ENCODE data around the gene MME.

Gene MME

DNA sequence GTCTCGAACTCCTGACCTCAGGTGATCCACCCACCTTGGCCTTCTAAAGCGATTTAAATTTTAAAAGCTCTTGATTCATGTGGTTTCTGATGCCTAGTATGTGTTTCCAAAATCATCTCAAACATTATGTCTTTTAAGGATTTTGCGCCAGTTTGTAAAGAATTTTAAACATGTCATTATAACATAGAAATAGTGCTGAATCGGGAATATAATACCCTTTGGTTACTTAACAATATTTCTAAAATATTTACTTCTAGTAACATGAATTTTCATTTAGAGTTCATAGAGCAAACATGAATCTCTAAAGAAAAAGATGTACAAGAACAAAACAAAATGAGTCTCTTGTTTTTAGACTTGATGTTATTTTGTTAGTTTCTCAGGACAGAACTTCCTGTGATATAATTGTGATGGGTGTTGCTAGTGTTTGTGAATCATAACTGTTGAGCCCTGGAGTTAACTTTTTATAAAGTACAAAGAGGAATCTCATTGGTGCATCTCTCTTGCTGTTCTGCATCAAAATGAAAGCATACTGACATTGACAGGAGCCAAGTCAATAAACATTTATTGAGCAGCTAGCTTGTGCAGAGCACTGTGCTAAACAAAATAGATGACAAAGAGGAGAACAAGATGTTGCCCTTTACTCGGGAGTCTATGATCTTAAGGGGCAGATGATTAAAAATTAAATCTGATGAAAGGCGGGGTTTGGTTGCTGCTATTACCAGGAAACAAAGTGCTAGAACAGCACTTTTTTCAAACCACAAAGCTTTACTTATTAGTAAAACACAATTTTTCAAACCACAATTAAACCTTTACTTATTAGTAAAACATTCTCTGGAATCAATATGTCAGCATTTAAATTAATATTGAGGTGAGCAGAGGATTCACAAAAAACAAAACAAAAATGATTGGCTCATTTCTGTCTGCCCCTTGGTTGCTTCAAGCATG lies 73.4 kb downstream of the MME start:
- no peak for DNase-seq

DNA sequence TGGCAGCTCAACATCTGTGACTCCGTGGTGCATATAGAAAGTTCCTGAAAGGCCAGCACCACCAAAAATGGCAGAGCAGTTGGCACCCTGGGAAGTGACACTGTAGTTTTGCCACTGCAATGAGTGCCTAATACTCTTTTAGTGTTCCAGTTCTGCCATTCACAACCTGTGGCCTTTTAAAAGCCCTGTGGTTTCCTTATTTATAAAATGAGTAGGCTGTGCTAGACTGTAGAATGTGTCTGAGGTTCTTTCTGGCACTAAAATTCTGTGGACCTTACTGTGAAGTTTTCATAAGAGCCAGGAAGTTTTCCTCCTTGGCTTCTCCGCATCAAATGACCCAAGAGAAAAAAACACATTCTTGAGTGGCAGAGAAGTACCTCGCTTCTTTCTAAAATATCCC lies 74.1 kb downstream of the MME start:
- no peak for DNase-seq

DNA sequence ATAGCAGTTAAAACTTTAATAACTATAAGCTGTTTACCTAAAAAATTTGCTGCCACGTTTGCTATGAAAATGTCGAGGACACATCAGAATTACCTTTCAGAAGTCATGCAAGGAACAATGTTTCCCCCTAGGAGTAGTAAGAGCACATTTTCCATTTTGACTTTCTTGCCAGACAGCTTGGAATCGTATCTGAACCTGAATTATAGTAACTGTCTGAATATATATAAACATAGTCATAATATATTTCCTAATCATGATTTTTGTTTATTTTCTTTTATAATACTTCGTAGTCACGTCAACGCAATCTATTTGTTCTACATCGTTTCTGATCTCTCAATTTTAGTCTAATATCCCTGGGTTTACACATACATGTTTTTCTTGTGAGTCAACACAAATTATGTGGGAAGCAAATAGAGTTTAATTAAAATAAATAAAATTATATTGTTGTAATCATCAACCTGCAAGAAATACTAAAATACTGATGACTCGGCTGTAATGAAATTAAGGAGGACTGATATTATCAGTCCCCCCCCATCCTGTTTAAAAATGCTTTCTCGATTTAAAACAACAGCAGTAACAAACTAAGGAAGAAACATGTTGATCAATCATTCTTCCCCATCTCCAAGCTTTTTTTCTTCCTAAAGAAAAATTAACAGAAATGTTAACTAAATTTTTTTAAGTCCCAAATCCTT lies 78.4 kb downstream of the MME start:
- no peak for DNase-seq

DNA sequence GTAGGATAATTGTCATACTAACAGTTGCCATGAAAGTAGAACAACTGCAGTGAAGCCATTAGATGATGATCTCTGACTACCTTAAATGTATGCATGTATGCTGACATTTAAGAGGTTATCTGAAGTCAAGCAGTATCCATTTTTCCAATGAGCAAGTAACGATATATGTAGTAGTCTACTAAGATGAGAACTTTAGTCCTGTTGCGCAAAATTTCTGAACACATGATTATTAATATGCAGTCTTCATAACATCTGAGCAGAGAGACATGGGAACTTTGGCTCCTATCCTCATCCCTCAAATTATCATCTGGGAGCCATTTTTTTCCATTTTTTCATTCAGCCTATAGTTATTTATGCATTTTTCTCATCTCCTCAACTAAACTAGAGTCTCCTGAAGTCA lies 79.2 kb downstream of the MME start:
- DNase-seq = no peak

DNA sequence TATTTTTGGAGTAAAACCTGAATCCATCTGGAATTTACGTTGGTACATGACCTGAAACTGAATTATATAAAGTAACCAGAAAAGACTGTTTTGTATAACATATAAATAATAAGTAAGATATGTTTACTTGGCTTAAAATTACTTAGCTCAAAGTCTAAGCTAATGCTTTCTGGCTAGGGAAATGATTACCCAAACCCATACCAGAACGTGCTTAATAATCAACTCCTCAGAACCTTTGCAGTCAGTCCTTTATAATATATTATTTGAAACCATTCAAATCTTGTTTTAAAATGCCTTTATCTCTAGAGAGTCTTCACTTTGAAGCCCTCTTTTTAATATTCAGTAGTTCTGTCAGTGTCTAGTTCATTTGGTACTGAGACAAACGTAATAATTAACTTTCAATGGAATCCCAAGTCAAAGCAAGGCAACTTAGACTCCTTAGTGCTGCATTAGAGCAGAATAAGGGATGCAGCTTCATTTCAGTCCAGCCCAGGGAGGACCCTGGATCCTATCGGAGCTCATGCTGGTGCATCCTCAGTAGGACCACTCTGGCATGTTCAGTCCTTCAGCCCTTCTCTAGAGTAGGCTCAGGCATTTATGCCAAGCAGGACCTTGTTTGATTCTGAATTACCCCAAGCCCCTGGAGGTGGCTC lies 81.6 kb downstream of the MME start:
- DNase-seq = no peak

DNA sequence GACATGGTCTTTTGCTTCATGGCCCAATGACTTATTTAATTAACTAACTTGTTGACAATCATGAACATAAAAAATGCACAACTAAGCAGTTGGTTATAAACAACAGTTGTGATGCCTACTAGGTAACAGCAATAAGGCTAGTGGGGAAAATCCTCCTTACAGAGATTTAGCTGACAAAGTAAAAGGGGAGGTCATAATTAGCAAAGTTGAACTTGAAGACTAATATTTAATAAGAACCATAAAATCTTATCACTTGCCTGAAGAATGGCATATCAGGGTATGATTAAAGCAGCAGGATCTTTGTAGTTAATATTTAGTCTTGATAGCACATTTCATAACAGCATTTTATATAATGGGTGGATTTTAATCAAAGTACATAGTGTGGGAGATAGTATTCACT lies 84.2 kb downstream of the MME start:
- DNase-seq = no peak

DNA sequence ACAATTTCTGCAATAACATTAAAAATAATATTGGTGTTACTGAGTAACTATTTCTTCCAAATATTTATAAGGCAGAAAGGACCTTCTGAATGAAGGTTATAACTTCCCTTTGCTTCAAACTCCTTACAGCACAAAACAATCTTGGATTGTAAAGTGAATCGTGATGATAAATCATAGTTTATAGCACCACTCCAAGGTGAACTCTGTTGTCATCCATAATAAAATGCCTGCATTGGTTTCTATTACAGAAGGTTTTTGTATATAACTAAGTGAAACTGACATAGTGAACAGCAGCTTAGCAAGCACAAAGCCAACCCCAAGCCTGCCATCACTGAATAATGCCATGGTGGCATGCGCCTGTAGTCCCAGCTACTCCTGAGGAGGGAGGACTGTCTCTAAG lies 86.3 kb downstream of the MME start:
- no peak for DNase-seq

DNA sequence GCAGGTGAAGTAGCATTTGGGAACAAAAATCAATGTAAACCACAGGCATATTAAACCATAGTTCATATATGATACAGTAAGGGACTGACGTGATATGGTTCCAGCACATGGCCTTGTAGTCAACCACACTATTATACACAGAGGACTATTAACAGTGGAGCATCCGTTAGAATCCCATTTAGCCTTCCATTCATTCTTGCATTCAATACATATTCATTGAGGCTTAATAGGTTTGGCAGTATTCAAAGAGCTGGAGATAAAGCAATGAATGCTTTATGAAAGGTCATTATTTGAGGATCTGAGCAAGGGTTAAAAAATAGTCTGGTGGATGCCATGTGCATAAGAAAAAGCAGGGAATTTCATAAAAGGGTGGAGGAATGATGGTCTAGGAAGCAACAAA lies 89.1 kb downstream of the MME start:
- no peak for DNase-seq

DNA sequence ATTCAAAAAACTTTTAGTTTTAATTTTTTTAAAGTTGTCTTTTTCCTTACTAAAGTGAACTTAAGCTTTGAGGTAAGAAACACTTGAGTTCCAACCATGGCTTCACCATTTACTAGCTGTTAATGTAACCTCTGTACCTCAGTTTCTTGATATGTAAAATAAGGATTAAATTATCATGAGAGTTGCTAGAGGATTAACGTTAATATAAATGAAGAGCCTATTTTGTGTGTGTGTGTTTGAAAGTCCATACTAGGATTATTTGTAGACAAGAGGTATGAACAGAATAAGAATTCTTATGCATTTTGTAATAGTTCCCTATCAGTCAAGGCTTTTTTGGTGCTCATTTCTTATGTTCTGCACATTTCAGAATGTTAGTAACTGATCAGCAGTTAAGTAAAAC lies 93.7 kb downstream of the MME start:
- DNase-seq = no peak

DNA sequence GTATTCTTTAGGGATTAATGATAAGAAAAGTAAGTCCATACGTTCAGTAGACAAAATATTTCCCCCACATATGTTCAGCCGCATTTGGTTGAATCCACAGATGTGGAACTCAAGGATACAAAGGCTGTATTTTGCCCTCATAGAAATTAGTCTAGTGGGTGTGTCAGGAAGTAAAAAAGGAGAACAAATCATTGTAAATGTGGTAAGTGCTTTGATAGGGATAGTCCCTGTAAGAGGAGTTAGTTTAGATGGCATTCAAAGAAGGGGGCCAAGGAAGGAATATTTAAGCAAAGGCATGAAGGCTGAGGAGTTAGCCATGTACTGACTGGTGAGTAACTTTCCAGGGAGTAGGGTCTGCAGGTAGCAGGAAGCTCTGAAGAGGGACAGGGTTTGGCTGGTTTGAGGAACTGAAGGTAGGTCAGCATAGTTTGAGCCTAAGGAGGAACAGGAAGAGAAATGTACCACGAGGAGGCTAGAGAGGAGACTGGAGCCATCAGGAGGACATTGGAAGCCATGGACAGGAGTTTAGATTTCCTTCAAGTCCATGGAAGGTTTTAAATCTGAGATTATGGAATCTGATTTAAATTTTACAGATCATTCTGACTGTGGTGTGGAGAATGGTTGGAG lies 98.8 kb downstream of the MME start:
- DNase-seq = no peak

DNA sequence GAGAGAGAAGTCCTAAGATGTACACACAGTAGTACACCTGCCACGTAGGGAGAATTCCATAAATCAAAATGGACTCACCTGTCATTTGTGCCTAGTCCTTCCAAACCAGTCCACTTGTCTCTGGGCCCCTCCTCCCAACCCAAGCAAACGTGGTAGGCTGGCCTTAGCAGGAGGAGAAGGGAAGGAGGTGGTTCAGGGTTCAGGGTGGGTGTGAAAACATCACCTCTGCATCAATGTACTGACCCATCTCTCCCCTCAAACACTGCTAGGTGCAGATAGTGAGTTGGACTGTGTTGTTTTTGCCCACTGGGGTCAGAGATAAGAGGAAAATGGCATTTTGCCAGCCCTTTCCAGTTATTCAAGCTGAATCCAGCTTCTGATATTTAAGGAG lies 99.3 kb downstream of the MME start:
- DNase-seq = no peak

DNA sequence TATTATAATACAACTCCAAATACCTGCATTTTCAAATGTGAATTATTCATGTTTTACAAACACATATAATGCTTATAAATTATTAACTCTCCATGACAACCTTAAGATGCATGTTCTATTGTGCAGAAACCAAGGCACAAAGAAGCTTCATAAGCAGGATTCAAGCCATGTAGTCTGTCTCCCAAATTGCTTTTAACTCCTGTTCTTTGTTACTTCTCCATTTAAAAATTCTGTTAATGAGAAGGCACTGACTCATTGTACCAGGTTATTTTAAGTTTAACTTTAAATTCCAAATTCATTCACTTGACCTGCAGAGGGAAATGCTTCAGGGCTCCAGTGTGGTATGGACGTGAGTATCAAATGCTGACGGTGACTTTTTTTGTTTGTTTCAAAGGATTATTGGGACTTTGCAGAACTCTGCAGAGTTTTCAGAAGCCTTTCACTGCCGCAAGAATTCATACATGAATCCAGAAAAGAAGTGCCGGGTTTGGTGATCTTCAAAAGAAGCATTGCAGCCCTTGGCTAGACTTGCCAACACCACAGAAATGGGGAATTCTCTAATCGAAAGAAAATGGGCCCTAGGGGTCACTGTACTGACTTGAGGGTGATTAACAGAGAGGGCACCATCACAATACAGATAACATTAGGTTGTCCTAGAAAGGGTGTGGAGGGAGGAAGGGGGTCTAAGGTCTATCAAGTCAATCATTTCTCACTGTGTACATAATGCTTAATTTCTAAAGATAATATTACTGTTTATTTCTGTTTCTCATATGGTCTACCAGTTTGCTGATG lies 100.0 kb downstream of the MME start:
- no peak for DNase-seq

DNA sequence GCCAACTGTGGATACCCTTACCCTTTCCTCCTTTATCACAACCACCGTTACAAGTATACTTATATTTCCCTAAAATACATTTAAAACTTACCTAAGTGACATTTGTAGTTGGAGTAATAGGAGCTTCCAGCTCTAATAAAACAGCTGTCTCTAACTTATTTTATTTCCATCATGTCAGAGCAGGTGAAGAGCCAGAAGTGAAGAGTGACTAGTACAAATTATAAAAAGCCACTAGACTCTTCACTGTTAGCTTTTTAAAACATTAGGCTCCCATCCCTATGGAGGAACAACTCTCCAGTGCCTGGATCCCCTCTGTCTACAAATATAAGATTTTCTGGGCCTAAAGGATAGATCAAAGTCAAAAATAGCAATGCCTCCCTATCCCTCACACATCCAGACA lies 102.3 kb downstream of the MME start:
- DNase-seq = no peak

DNA sequence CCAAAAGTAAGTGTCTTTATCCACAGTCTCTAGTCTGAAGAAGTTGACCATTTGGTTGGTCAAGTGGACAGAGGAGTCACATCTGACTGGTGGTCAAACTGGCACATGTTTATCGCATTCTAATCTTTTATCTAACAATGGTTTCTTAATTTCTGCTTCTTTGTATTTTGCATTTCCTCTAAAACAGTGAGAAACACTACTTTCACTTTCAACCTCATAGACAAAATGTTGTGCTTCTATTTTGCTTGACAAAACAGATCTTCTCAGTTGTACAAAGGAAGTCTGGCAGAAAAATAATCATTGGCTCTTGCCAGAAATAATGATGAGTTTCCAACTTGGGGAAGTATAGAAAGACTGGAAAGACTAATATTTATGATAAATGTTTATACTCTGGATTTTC lies 103.9 kb downstream of the MME start:
- DNase-seq = no peak

DNA sequence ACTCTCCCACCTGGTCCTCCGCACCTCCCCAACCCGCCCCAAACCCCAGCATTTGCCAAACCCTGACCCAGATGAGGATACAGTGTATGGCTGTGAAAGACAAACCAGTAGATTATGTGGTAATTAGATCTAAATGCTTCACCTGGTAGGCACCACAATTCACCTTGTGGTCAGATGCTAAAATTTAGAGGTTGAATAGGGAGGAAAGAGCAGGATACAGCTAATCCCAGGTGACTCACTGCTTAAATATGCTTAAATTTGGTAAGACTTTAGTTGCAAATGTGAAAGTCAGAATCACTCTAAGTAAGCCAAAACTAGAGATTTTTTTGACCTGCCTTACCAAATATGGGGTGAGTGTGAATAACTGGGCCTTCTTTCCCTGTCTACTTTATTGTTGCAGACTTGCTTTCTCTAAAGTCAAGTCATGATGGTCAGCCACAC lies 105.5 kb downstream of the MME start:
- DNase-seq = no peak

DNA sequence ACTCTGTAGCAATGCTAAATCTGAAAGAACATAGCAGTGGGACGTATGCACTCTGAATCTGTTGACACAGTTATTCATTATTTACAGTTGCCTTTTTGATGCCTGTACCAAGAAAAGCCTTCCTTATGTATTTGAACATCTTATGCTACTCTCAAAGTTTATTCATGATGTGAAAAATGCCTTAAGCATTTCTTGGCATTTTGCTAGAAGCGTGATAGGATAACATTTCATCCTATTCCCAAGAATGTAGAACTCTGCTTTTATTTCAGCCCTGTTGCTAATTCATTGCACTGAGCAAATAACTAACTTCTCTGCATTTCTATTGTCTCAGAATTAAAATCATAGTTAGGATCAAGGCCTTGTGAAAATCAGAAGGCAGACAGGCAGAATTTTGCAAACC lies 107.9 kb downstream of the MME start:
- DNase-seq = no peak

DNA sequence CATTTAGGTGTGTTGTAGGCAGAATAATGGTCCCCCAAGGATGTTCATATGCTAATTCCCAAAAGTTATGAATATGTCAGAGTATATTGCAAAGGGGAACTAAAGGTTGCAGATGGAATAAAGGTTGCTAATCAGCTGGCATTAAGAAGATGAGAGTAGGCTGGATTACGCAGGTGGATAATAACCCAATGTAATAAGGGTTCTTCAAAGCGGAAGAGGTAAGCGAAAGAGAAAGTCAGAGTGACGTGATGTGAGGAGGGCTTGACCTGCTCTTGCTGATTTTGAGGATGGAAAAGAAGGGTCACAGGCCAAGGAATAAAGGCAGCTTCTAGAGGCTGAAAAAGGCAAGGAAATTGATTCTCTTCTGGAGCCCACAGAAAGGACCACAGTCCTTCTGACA lies 109.4 kb downstream of the MME start:
- no peak for DNase-seq

DNA sequence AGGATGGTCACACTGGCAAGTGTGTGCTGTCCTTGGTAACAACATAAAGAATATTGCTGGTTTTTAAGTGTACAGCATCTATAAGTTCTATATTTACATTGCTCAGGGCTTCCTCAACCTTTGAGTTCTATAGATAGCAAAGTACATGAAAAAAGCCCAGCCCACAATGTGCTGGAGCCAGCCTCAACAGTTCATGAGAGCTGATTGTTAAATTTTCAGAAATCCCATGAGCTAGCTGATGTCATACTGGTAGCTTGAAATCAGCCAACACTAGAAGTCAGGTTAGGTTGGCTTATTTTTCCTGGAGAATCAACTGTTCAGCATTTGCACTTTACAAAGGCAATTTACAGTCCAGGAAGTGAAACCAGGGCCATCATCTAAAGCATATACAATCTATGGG lies 110.6 kb downstream of the MME start:
- no peak for DNase-seq

DNA sequence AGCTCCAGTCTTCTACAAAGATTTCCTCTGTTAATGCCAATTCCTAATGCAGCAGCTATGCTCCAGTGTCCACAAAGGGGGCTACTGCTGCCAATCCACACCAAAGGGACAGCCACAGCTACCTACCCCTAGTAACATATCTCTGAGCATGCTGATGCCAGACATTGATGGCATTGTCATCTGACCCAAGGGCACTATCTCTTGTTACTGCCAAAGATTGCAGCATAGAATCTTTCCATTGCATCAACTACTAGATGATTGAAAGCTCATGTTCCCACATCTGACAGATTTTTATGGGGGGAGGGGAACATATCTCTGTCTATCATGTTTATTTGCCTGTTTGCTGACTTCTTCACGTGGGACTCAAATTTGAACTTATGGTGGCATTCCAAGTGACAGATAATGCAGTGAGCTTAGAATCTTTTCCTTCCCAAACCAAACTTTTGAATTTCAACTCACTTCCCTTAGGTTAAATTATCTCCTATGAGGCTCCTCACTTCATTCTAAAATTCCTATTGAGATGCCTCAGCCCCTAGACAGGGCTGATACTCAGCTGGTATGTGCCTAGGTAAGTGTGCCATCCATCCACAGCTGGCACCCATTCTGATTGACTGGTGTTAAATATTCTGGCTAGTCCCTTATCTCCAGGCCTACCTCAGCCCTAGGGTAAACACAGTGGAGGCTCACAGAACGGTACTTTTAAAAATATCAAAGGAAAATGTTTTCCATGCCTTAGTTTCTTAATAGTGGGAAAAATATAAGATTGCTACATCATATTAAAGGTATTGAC lies 113.0 kb downstream of the MME start:
- no peak for DNase-seq

DNA sequence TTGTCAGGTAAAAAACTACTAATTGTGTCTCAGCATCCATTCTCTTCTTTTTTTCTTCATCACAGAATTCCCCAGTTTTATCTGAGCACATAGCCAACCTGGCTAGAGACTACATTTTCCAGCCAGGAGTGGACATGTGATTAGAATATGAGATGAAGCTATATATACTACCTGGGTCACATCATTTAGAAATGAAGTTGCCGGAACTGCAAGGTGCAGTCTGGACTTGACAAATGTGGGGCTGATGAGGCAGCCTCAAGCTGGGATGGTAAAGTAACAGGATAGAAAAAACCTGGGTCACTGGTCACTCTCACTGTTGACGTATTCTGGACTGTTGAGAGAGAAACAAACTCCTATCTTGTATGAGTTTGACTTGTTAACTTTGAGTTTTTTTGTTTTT lies 113.7 kb downstream of the MME start:
- DNase-seq = no peak
